Lower lobe of right lung (tissue), 2 donors: Measurements from ENCODE around the gene PPEF1. TPM values are rescaled to one million over a fixed set of nuclear protein-coding genes. Genes with fewer than 3 reads are reported as not detected.

ENCODE experiments used
- ATAC-seq, 2 donors: fragments of 200-7000 bp; cut with Tn5 transposase; one replicate each; pipeline ENCODE4 v1.9.1; 2020 to 2022; ENCODE audit warnings: mild to moderate bottlenecking in 2 of 2, moderate library complexity in 2 of 2
- DNase-seq: peaks from one replicate; pipeline ENCODE4 v3.0.0-alpha.2; 2020
- H3K27ac ChIP-seq: fragments of 200-600 bp; one replicate; pipeline ENCODE4 v1.8.0; 2022
- H3K27me3 ChIP-seq: fragments of 200-600 bp; one replicate; pipeline ENCODE4 v1.8.0; 2022; ENCODE audit warnings: low read depth
- H3K36me3 ChIP-seq: fragments of 200-600 bp; one replicate; pipeline ENCODE4 v1.8.0; 2022; ENCODE audit warnings: mild to moderate bottlenecking
- H3K4me1 ChIP-seq: fragments of 200-600 bp; one replicate; pipeline ENCODE4 v1.8.0; 2022
- H3K4me3 ChIP-seq: fragments of 200-600 bp; one replicate; pipeline ENCODE4 v1.8.0; 2022; ENCODE audit warnings: mild to moderate bottlenecking
- H3K9me3 ChIP-seq: fragments of 200-600 bp; one replicate; pipeline ENCODE4 v1.8.0; 2022
- intact Hi-C: fragments of 100-400 bp; cut with DNase I; formaldehyde crosslinking; loops from one replicate; pipeline ENCODE4 v1.11.0; 2022
- total RNA-seq: library from RNA; stranded (reverse); fragmentation: NEBNext Ultra II Directional; extraction: Animal tissue kit (Norgen Biotek cat#: 25700); gene quantifications from one replicate; pipeline ENCODE4 v1.2.1, GENCODE V29; 2021
- TF ChIP-seq, protein P1 (sequence below): fragments of 200-600 bp; IDR thresholded peaks from one replicate; pipeline ENCODE4 v1.8.0; 2022; ENCODE audit warnings: antibody characterized with exemption, mild to moderate bottlenecking
- donor health status: DM: no; HTN: yes; CAD: no; lungs with severe emphysema.

Gene PPEF1
- total RNA-seq, 1 donor from 2014 or later, result 0.71 TPM

- Histone ChIP-seq H3K27ac (no peak overlapping the region), H3K36me3 (no peaks in the 10 kb centered on the region), H3K4me1 (no peaks in the 10 kb centered on the region), H3K4me3 (no peak overlapping the region), H3K9me3 (no peaks in the 10 kb centered on the region), H3K27me3 (no peaks in the 10 kb centered on the region)
- ATAC-seq (no peak), DNase-seq (no peak)
- intact Hi-C loops, result no loop called here
- TF ChIP-seq, protein P1, sequence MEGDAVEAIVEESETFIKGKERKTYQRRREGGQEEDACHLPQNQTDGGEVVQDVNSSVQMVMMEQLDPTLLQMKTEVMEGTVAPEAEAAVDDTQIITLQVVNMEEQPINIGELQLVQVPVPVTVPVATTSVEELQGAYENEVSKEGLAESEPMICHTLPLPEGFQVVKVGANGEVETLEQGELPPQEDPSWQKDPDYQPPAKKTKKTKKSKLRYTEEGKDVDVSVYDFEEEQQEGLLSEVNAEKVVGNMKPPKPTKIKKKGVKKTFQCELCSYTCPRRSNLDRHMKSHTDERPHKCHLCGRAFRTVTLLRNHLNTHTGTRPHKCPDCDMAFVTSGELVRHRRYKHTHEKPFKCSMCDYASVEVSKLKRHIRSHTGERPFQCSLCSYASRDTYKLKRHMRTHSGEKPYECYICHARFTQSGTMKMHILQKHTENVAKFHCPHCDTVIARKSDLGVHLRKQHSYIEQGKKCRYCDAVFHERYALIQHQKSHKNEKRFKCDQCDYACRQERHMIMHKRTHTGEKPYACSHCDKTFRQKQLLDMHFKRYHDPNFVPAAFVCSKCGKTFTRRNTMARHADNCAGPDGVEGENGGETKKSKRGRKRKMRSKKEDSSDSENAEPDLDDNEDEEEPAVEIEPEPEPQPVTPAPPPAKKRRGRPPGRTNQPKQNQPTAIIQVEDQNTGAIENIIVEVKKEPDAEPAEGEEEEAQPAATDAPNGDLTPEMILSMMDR, result no peak
Observed at GRCh38 chrX:18677161-18677869, 30.1 kb upstream of the PPEF1 start.

DNA sequence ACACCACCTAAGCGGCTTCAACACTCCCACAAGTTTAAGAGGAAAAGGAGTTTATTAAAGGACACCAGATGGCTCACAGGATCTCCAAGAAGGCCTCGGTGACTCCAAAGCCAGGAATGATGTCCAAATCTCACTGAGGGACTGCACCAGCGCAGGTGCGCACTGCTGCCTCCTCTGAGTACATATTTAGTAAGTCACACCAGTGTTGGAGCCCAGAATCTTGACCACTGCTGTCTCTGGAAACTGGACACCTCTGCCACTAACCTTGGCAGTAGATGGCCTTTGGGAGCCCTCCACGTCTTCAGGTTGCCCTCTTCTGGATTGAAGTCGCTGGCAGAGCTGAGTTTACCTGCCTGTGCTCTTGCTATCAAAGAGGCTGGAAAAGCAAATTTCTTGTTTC is 25.4 kb upstream of the PPEF1 start:
- Histone ChIP-seq H3K36me3 (no peaks in the 10 kb centered on the region), H3K27me3 (no peaks in the 10 kb centered on the region), H3K9me3 (no peaks in the 10 kb centered on the region), H3K4me3 (no peak overlapping the region), H3K4me1 (no peaks in the 10 kb centered on the region), H3K27ac (no peak overlapping the region)
- ATAC-seq, result no peak
- TF ChIP-seq, protein P1, result no peak
- DNase-seq, result no peak
- intact Hi-C loops, result no loop called here

GRCh38 chrX:18682979-18683387 is 24.5 kb upstream of the PPEF1 start:
- TF ChIP-seq, protein P1, result no peak
- no peaks in the 10 kb centered on the region for H3K36me3 ChIP-seq
- no peak for ATAC-seq
- H3K4me1 ChIP-seq, result no peaks in the 10 kb centered on the region
- no peak overlapping the region for H3K4me3 ChIP-seq
- DNase-seq, result no peak
- intact Hi-C loops, result no loop called here
- H3K9me3 ChIP-seq, result no peaks in the 10 kb centered on the region
- no peaks in the 10 kb centered on the region for H3K27me3 ChIP-seq
- no peak overlapping the region for H3K27ac ChIP-seq

DNA sequence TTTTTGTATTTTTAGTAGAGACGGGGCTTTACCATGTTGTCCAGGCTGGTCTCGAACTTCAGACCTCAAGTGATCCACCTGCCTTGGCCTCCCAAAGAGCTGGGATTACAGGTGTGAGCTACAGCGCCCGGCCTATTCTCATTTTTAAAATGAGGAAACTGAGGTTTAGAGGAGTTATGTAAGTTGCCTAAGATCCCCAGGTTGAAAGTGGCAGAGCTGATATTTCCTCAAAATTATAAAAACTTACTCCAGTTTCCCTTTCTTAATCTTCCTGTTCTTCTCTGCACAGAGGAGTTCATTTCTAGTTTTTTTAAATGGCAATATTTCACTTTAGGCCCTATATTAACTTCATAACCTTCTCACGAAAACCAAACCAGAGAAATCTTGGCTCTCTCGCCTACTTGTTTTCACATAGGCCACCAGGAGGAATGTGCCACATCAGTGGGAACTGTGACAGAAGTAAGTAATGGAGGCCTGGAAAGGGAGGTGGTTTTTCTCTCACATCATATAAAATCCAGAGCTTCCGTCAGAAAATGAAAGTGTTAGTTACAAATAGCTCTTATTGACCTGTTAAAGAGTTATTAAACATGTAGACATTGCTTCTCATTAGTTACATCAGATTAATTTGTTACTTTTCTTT is 19.5 kb upstream of the PPEF1 start:
- Histone ChIP-seq H3K9me3 (no peaks in the 10 kb centered on the region), H3K27me3 (no peaks in the 10 kb centered on the region), H3K27ac (no peak overlapping the region), H3K4me3 (no peak overlapping the region), H3K36me3 (no peaks in the 10 kb centered on the region), H3K4me1 (no peaks in the 10 kb centered on the region)
- DNase-seq (no peak), ATAC-seq (no peak)
- TF ChIP-seq, protein P1, result no peak
- intact Hi-C loops, result no loop called here

DNA sequence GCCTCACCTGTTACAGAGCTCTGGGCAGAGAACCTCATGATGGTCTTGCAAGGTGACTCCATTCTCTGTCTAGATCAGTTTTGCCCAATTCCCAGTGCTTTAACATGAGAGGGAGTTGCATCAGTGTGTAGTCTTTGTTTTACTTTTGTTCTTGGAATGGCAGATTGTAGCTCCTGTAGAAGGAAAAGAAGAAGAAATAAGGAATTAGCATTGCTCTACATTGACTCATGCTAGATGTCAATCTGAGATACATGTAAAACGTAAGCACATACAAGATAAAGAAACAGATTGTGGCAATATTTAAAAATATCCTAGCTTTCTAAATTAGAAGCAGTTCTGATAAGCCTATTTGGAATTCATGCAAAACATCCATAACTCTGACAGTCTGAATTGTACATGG is 16.0 kb upstream of the PPEF1 start:
- DNase-seq (no peak), ATAC-seq (no peak)
- H3K27me3 ChIP-seq, result no peaks in the 10 kb centered on the region
- H3K27ac ChIP-seq, result no peak overlapping the region
- no peaks in the 10 kb centered on the region for H3K9me3 ChIP-seq
- H3K4me1 ChIP-seq, result no peaks in the 10 kb centered on the region
- H3K36me3 ChIP-seq, result no peaks in the 10 kb centered on the region
- intact Hi-C loops, result no loop called here
- TF ChIP-seq, protein P1, result no peak
- no peak overlapping the region for H3K4me3 ChIP-seq
